Astrocyte (in vitro differentiated cells and primary cell): ENCODE results near the gene DNAJC13. TPM values are rescaled to one million over a fixed set of nuclear protein-coding genes. Genes with fewer than 3 reads are reported as not detected.

ENCODE experiments used
- DNase-seq: peaks from one replicate; pipeline ENCODE4 v3.0.0-alpha.2; 2010; ENCODE audit warnings: low read depth
- FAIRE-seq: peaks from 2 replicates; lab custom pipeline; 2011; peaks lifted over from hg19 to GRCh38; lab: Jason Lieb, UNC
- H2AFZ ChIP-seq: 2 replicates; pipeline ENCODE4 v1.6.0; 2012; ENCODE audit warnings: low read depth, low read length, inconsistent platforms
- H3K27ac ChIP-seq: 2 replicates; pipeline ENCODE4 v1.5.1; 2011; ENCODE audit warnings: low read depth, low read length, inconsistent platforms
- H3K27me3 ChIP-seq: 2 replicates; pipeline ENCODE4 v1.6.0; 2011; ENCODE audit warnings: low read length, inconsistent platforms; ENCODE audit not compliant: insufficient read depth
- H3K36me3 ChIP-seq: 2 replicates; pipeline ENCODE4 v1.5.1; 2011; ENCODE audit warnings: low read length, inconsistent platforms; ENCODE audit not compliant: insufficient read depth
- H3K4me1 ChIP-seq: 2 replicates; pipeline ENCODE4 v1.5.1; 2011; ENCODE audit warnings: low read length, inconsistent platforms; ENCODE audit not compliant: insufficient read depth
- H3K4me2 ChIP-seq: 2 replicates; pipeline ENCODE4 v1.6.0; 2012; ENCODE audit warnings: low read length, inconsistent platforms
- H3K4me3 ChIP-seq: 2 replicates; pipeline ENCODE4 v1.5.1; 2011; ENCODE audit warnings: low read depth, mild to moderate bottlenecking, low read length, inconsistent platforms; ENCODE audit not compliant: insufficient read depth
- H3K79me2 ChIP-seq: 2 replicates; pipeline ENCODE4 v1.6.0; 2012; ENCODE audit warnings: mild to moderate bottlenecking, low read length, inconsistent platforms; ENCODE audit not compliant: insufficient read depth
- H3K9ac ChIP-seq: 2 replicates; pipeline ENCODE4 v1.6.0; 2012; ENCODE audit warnings: mild to moderate bottlenecking, low read length, inconsistent platforms
- H3K9me3 ChIP-seq: 2 replicates; pipeline ENCODE4 v1.5.1; 2012; ENCODE audit warnings: low read depth, mild to moderate bottlenecking, low read length, inconsistent platforms; ENCODE audit not compliant: insufficient read depth
- H4K20me1 ChIP-seq: 2 replicates; pipeline ENCODE4 v1.6.0; 2012; ENCODE audit warnings: low read length, inconsistent platforms; ENCODE audit not compliant: insufficient read depth
- H3K27ac Mint-ChIP-seq: one replicate; pipeline ENCODE4 v1.8.0; 2021; ENCODE audit warnings: mild to moderate bottlenecking, mixed read lengths; ENCODE audit not compliant: unreplicated experiment
- H3K27me3 Mint-ChIP-seq: one replicate; pipeline ENCODE4 v1.8.0; 2021; ENCODE audit warnings: low read depth, mixed read lengths; ENCODE audit not compliant: unreplicated experiment
- H3K36me3 Mint-ChIP-seq: one replicate; pipeline ENCODE4 v1.8.0; 2021; ENCODE audit warnings: low read depth, mixed read lengths; ENCODE audit not compliant: unreplicated experiment
- H3K4me1 Mint-ChIP-seq: one replicate; pipeline ENCODE4 v1.8.0; 2021; ENCODE audit warnings: low read depth, mixed read lengths; ENCODE audit not compliant: unreplicated experiment
- H3K4me3 Mint-ChIP-seq: one replicate; pipeline ENCODE4 v1.8.0; 2021; ENCODE audit warnings: mild to moderate bottlenecking, moderate library complexity, mixed read lengths; ENCODE audit not compliant: unreplicated experiment
- H3K9me3 Mint-ChIP-seq: one replicate; pipeline ENCODE4 v1.8.0; 2021; ENCODE audit warnings: mild to moderate bottlenecking, mixed read lengths; ENCODE audit not compliant: unreplicated experiment
- EZH2 ChIP-seq: IDR thresholded peaks from 2 replicates; pipeline ENCODE4 v1.6.1; 2012; ENCODE audit warnings: mild to moderate bottlenecking, low read length, inconsistent platforms; ENCODE audit not compliant: insufficient read depth
- total RNA-seq: library from RNA; stranded (reverse); gene quantifications from 2 replicates; pipeline ENCODE4 v1.2.1, GENCODE V29; 2021
- TF ChIP-seq, protein P1 (sequence below): IDR thresholded peaks from 2 replicates; pipeline ENCODE4 v1.5.1; 2011; ENCODE audit warnings: low read depth, mild to moderate bottlenecking, inconsistent platforms, low read length, moderate library complexity; ENCODE audit not compliant: insufficient read depth

The DNAJC13 gene
- total RNA-seq, 1 donor from 2014 or later, result 38.5 TPM

DNA sequence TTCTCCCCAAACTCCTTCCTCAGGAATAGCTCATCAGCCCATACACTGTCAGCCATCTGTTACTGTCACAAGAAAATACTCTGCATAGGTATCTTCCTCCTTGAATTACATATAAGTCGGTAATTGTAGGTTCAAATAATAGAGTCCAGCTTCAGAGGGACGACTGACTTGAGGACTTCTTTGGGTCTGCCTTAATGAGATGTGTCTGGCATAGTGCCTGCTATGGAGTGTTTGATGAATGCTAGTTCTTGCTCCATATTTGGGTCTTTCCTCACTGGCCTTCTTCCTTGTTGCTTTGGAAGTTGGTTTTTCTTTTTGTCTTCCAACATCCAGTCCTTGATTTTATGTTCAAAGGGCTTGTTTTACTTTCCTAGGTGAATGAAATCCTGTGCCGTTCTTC is 113.3 kb downstream of the DNAJC13 start:
- peaks cover 7% of the 10 kb centered on the region for H3K36me3 Mint-ChIP-seq
- Histone ChIP-seq H3K79me2 (no peaks in the 10 kb centered on the region), H3K9me3 (no peaks in the 10 kb centered on the region), H3K9ac (no peak overlapping the region), H3K4me2 (no peak overlapping the region), H3K36me3 (peaks cover 49% of the 10 kb centered on the region), H3K4me1 (no peaks in the 10 kb centered on the region), H3K27ac (no peak overlapping the region), H2AFZ (no peak overlapping the region), H4K20me1 (no peaks in the 10 kb centered on the region), H3K4me3 (no peak overlapping the region), H3K27me3 (no peaks in the 10 kb centered on the region)
- no peak for TF ChIP-seq EZH2
- TF ChIP-seq, protein P1, sequence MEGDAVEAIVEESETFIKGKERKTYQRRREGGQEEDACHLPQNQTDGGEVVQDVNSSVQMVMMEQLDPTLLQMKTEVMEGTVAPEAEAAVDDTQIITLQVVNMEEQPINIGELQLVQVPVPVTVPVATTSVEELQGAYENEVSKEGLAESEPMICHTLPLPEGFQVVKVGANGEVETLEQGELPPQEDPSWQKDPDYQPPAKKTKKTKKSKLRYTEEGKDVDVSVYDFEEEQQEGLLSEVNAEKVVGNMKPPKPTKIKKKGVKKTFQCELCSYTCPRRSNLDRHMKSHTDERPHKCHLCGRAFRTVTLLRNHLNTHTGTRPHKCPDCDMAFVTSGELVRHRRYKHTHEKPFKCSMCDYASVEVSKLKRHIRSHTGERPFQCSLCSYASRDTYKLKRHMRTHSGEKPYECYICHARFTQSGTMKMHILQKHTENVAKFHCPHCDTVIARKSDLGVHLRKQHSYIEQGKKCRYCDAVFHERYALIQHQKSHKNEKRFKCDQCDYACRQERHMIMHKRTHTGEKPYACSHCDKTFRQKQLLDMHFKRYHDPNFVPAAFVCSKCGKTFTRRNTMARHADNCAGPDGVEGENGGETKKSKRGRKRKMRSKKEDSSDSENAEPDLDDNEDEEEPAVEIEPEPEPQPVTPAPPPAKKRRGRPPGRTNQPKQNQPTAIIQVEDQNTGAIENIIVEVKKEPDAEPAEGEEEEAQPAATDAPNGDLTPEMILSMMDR, result no peak
- no peak overlapping the region for H3K27ac Mint-ChIP-seq
- H3K4me3 Mint-ChIP-seq, result no peak overlapping the region
- no peak for DNase-seq
- H3K27me3 Mint-ChIP-seq, result no peaks in the 10 kb centered on the region
- no peak for FAIRE-seq
- no peaks in the 10 kb centered on the region for H3K4me1 Mint-ChIP-seq
- no peaks in the 10 kb centered on the region for H3K9me3 Mint-ChIP-seq

DNA sequence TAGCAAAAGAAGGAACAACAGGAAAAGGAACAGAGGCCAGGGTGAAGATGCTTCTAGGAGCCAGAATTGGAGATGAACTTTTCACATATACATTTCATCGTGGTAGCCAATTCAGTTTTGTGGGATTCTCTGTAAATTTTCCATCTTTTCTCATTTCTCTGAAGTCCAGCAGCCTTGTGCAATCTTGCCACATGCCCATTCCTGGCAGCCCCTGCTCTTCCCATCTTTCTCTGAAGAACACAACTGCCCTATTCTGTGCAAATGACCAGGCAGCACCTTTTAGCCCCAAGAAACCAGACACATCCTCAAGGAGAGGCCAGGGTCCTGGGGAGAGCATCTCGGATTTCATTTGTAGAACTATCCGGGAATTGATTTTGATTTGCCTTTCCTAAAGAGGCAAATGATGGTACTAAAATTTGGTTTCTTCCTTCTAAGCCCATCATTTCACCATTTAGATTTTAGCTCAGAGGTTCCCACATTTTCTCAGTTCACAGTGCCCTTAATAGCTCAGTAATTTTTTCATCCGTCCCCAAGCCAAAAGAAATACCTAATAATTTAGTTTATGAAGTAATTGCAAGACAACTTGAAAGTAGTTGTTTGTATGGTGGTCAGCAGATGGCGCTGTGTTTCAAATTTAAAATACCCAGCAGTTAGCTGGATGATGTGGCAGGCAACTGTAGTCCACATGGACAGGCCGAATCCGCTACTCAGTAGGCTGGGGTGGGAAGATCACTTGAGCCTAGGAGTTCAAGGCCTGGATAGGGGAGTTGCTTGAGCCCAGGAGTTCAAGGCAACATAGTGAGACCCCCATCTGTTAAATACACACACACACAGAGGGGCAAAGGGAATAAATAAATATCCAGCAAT is 118.5 kb downstream of the DNAJC13 start:
- H3K9me3 Mint-ChIP-seq, result no peaks in the 10 kb centered on the region
- H3K4me3 Mint-ChIP-seq, result no peak overlapping the region
- H3K27ac Mint-ChIP-seq, result peak overlapping the region; percentile 29
- DNase-seq (peak; percentile 71), FAIRE-seq (peak; percentile 86)
- no peaks in the 10 kb centered on the region for H3K9me3 ChIP-seq
- H3K79me2 ChIP-seq, result no peaks in the 10 kb centered on the region
- peaks cover 4% of the 10 kb centered on the region for H3K36me3 Mint-ChIP-seq
- peak overlapping the region; percentile 59 for H3K9ac ChIP-seq
- no peaks in the 10 kb centered on the region for H3K27me3 ChIP-seq
- peaks cover 6% of the 10 kb centered on the region for H3K4me1 Mint-ChIP-seq
- peaks cover 34% of the 10 kb centered on the region for H3K36me3 ChIP-seq
- no peak for TF ChIP-seq EZH2
- TF ChIP-seq, protein P1, result peak; percentile 67
- no peak overlapping the region for H2AFZ ChIP-seq
- no peaks in the 10 kb centered on the region for H3K27me3 Mint-ChIP-seq
- peak overlapping the region; percentile 63 for H3K27ac ChIP-seq
- H3K4me1 ChIP-seq, result peaks cover 11% of the 10 kb centered on the region
- no peak overlapping the region for H3K4me3 ChIP-seq
- H4K20me1 ChIP-seq, result no peaks in the 10 kb centered on the region
- no peak overlapping the region for H3K4me2 ChIP-seq
